ENCODE measurements around the gene SMG6. TPM values are rescaled to one million over a fixed set of nuclear protein-coding genes. Genes with fewer than 3 reads are reported as not detected.

Gene SMG6
- total and polyA plus RNA-seq, 2 of the 13 experiments (the other 11 are each of a cell fraction or from before 2014, with no cell fraction given): 4.6 to 14.6 TPM

DNA sequence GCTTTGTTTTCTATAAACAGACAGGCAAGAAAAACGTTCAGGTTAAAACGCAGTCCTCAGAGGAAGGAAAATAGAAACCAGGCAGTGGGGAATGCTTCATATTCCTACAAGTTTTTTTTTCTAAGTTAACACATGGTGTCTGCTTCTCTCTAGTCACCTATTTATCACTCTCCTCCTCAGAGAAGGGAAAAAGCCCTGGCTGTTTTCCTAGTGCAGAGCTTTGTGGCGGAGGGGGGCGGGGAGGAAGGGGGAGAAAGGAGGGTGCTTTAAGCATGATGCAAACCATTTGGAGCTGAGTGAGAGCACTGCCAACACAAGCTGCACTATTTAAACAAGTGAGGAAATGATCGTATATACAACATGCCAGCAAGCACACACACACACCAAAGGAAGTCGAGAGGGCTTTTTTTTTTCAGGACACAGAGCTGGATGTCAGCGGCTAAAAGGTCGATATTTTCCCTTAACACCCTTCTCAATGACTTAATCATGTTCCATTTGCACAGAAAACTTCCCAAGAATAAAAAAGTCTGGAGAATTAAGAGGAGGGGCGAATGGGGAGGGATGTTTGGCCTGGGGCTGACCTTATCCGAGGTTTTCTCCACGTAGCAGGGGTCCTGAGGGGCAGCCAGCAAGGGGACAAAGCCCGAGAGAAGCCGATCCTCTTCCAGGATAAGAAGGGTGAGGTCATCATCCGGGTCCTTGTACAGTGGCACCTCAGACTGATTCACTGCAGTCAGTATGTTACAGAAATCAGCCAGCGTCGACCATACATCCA lies 131.3 kb downstream of the SMG6 start (continued):
- TF ChIP-seq, protein P1, sequence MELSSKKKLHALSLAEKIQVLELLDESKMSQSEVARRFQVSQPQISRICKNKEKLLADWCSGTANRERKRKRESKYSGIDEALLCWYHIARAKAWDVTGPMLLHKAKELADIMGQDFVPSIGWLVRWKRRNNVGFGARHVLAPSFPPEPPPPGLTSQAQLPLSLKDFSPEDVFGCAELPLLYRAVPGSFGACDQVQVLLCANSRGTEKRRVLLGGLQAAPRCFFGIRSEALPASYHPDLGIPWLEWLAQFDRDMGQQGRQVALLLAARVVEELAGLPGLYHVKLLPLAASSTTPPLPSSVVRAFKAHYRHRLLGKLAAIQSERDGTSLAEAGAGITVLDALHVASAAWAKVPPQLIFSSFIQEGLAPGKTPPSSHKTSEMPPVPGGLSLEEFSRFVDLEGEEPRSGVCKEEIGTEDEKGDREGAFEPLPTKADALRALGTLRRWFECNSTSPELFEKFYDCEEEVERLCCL (CRISPR knock-in tag; IDR thresholded peaks at IDR 0.05; ENCODE audit: borderline replicate concordance): no peak
- TF ChIP-seq ZNF431 (CRISPR knock-in tag; IDR thresholded peaks at IDR 0.05; ENCODE audit: borderline replicate concordance, low read depth) (no peak), ZNF569 (CRISPR knock-in tag; IDR thresholded peaks at IDR 0.05; ENCODE audit: borderline replicate concordance) (no peak), TEAD2 (CRISPR knock-in tag; IDR thresholded peaks at IDR 0.05) (no peak), MIXL1 (CRISPR knock-in tag; IDR thresholded peaks at IDR 0.05) (no peak), BRF2 (CRISPR knock-in tag; IDR thresholded peaks at IDR 0.05) (no peak), ZNF546 (CRISPR knock-in tag; conservative IDR thresholded peaks at IDR 0.05) (no peak), POLR2AphosphoS2 (IDR thresholded peaks at IDR 0.05; ENCODE audit: low read depth, low read length) (no peak), GPBP1L1 (CRISPR knock-in tag; IDR thresholded peaks at IDR 0.05) (no peak), GATAD2A (CRISPR knock-in tag; IDR thresholded peaks at IDR 0.05) (peak; percentile 56; the same call in 1 of the 2 replicates), RELA (CRISPR knock-in tag; IDR thresholded peaks at IDR 0.05) (no peak), AGO1 (IDR thresholded peaks at IDR 0.05; ENCODE audit: low read depth, low read length, poor library complexity, severe bottlenecking) (no peak), ZNF644 (CRISPR knock-in tag; IDR thresholded peaks at IDR 0.05; ENCODE audit: low read depth) (no peak), ZNF709 (CRISPR knock-in tag; IDR thresholded peaks at IDR 0.05) (no peak), RXRA (CRISPR knock-in tag; IDR thresholded peaks at IDR 0.05) (no peak), ZNF30 (CRISPR knock-in tag; IDR thresholded peaks at IDR 0.05) (no peak), EHMT2 (IDR thresholded peaks at IDR 0.05; ENCODE audit: borderline replicate concordance, low read depth, low read length) (no peak), ZNF446 (CRISPR knock-in tag; IDR thresholded peaks at IDR 0.05) (no peak), CBX5 (CRISPR knock-in tag; IDR thresholded peaks at IDR 0.05; ENCODE audit: borderline replicate concordance) (no peak)
- TF ChIP-seq, protein P2, sequence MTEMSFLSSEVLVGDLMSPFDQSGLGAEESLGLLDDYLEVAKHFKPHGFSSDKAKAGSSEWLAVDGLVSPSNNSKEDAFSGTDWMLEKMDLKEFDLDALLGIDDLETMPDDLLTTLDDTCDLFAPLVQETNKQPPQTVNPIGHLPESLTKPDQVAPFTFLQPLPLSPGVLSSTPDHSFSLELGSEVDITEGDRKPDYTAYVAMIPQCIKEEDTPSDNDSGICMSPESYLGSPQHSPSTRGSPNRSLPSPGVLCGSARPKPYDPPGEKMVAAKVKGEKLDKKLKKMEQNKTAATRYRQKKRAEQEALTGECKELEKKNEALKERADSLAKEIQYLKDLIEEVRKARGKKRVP (CRISPR knock-in tag; IDR thresholded peaks at IDR 0.05): peak in 1 of 2 experiments; percentile 80; a peak in 2 of 4 replicates
- TF ChIP-seq, protein P3, sequence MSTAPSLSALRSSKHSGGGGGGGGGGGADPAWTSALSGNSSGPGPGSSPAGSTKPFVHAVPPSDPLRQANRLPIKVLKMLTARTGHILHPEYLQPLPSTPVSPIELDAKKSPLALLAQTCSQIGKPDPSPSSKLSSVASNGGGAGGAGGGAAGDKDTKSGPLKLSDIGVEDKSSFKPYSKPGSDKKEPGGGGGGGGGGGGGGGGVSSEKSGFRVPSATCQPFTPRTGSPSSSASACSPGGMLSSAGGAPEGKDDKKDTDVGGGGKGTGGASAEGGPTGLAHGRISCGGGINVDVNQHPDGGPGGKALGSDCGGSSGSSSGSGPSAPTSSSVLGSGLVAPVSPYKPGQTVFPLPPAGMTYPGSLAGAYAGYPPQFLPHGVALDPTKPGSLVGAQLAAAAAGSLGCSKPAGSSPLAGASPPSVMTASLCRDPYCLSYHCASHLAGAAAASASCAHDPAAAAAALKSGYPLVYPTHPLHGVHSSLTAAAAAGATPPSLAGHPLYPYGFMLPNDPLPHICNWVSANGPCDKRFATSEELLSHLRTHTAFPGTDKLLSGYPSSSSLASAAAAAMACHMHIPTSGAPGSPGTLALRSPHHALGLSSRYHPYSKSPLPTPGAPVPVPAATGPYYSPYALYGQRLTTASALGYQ (CRISPR knock-in tag; IDR thresholded peaks at IDR 0.05): no peak
- TF ChIP-seq, protein P4, sequence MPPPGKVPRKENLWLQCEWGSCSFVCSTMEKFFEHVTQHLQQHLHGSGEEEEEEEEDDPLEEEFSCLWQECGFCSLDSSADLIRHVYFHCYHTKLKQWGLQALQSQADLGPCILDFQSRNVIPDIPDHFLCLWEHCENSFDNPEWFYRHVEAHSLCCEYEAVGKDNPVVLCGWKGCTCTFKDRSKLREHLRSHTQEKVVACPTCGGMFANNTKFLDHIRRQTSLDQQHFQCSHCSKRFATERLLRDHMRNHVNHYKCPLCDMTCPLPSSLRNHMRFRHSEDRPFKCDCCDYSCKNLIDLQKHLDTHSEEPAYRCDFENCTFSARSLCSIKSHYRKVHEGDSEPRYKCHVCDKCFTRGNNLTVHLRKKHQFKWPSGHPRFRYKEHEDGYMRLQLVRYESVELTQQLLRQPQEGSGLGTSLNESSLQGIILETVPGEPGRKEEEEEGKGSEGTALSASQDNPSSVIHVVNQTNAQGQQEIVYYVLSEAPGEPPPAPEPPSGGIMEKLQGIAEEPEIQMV (CRISPR knock-in tag; IDR thresholded peaks at IDR 0.05; ENCODE audit: low read depth): no peak

Measured in HepG2 (cell line).